Effector CD8-positive, alpha-beta T cell (primary cell): Measurements from ENCODE around the gene SIAH2.
A peak's percentile ranks its signal among the peaks of the same experiment; 100 is the strongest.
"Not testable (repeated sequence)": the region's sequence is repeated elsewhere in the genome, so short reads cannot be mapped to it uniquely, and the experiment has no call there.

Experiments
- DNase-seq: peaks from one replicate; lab custom pipeline; 2025; lab: John Stamatoyannopoulos, UW
- total RNA-seq, 4 experiments: gene quantifications; one replicate each; lab custom pipeline; 2026; lab: John Stamatoyannopoulos, UW

Gene SIAH2, protein sequence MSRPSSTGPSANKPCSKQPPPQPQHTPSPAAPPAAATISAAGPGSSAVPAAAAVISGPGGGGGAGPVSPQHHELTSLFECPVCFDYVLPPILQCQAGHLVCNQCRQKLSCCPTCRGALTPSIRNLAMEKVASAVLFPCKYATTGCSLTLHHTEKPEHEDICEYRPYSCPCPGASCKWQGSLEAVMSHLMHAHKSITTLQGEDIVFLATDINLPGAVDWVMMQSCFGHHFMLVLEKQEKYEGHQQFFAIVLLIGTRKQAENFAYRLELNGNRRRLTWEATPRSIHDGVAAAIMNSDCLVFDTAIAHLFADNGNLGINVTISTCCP
- total RNA-seq, result 52.3 to 132 (median 67.2) reads per million in 4 experiments

DNA sequence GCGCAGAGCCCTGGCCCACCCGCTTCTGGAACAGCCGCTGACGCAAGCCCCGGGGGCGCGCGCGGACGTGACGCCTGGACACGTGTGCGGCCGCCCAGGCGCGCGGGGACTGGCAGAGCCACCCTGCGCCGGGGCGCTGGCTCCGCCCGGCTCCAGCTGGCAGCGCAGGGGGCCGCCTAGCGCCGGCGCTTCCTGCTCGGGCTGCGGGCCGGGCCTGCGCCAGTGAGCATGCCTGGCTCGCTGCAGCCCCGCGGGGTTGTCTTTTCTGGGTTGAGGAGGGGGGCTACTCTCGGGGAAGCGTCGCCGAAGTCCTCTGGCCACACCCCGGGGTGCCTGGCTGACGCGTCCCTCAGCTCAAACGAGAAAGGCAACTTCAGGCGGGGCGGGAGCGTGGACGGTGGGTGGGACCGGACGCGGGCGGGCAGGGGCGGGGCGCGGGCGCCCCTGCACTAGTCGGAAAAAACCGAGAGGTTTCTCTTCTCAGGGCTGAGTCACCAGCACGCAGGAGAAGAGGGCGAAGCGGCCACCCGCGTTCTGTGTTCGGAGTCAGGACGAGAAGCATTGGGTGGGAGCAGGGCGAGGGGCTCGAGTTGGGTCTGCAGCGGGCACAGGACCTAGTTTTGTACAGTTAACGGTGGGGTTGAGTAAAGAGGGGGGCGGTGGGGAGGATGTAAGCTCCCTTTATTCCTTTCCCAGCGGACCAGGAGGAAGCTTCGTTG is at the start of gene SIAH2:
Gene SIAH2, minus strand, starts transcription at position 48 of the 719 bp plus-strand sequence. CDS start 320 bp downstream, outside the sequence.
- DNase-seq, result peak; percentile 91

DNA sequence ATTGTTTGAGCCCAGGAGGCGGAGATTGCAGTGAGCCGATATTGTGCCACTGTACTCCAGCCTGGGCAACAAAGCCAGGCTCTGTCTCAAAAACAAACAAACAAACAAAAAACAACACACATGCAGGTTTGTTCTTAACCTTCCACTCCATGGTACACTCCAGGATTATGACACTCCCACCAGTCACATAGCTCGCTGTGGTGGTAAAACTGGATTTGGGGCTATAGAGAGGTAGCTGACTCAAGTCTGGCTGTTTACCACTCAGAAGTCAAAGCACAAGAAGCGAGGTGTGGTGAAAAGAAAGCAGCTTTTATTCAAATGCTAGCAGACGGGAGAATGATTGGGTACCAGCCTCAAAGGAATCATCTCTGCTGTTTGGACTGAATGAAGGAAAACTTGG is 49.0 kb upstream of the SIAH2 start:
- DNase-seq, result no peak

DNA sequence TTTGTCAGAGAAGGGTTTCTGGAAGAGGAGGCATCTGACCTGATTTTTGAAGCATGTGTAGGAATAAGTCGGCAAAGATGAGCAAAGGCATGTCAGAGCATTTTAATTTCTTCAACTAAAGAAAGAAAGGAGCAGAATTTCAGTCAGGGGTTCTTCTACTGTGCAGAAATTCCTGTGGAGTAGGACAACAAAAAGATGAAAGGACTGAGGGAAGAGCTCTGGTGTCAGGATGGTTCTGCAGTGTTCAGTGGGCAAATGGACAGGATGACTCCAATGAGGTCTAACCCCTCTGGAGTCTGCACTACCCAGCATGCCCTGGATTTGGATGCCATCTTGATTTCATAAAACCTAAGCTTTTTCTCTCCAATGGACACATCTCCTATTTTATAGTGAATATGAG is 47.7 kb upstream of the SIAH2 start:
- DNase-seq, result no peak

DNA sequence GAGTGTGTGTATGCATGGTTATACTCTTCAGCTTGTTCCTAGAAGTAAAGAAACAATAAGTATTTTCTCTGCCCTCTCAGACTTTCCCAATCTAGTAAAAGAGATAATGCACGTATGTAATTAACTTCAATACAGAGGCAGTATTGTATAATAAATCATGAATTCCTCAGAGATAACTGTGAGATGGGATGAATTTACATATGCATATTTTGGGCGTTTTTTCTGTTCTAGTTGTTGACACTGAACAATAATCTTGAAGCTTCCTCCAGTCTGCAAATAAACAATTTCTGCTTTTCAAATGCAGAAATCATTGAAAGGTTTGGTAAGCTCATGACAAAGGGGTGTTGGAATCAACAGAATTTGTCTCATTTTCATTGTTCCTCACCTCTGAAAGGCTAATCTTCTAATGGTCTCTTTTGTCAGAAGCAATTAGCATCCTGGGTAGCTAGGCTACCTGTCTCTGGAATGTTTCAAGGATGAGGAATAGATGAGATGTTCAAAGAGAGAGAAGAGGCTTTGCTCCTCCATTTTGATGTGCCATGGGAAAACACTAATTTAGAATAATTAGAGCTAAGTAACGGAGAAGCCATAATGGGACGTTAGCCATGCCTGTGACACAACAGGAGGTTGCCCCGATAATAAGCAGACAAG is 43.3 kb upstream of the SIAH2 start:
- DNase-seq, result no peak

DNA sequence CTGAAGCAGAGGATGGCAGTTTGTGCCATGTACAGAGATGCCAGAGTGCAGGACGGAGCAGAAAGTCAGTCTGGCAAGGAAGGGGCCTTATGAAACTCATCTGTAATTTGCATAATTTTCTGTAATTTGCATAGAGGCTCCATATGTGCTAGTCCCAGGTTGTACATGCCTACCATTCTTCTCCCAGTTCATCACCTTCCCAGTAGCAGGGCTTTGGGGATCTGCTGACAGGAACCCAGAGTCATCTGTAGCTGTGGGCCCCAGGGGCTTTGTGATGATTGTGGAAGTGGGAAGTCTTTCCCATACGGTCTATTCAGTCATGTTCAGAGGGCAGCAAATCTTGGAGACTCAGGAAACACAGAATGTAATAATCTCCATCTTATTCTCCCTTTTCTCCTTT is 42.4 kb upstream of the SIAH2 start:
- DNase-seq, result no peak

DNA sequence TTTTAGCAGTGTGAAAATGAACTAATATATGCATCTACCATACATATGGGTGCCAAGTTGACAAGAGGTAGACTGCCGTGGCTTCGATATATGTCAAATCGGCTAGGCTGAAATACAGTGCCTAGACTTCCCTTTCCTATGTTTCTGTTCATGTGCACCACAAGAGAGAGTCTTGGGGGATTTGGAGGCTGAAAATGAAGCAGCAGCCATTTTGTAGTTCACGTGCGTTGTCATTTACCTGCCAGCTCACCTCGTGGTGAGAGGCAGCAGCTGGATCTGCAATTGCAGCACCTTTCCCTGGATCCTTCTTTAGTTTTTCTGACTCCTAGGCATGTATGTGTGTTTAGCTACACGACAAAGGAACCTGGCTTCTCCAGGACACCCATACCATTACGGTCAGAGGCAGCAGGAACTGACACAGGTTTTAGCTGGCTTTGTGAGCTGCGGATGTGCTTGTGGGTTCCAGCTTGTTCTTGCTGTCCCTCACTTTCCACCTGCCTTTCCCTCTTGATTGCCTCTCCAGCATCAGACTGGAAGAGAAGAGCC is 40.5 kb upstream of the SIAH2 start:
- DNase-seq, result no peak

DNA sequence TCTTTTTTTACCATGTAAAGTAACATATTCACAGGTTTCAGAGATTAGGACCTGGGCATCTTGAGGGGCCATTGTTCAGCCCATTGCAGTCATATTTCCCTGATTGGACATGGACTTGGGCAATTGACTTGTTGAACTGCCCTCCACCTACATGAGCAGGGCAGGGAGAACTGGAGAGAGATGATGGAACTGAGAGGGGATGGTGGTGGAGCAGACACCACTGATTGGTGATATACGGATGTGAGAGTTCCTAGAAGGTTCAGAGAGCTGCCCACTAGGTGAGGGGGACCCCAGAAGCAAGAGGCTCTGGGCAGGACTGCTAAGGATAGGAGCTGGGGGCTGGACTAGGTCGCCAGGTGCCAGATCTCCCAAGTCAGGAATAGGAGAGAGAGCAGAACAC is 37.8 kb upstream of the SIAH2 start:
- DNase-seq, result no peak

DNA sequence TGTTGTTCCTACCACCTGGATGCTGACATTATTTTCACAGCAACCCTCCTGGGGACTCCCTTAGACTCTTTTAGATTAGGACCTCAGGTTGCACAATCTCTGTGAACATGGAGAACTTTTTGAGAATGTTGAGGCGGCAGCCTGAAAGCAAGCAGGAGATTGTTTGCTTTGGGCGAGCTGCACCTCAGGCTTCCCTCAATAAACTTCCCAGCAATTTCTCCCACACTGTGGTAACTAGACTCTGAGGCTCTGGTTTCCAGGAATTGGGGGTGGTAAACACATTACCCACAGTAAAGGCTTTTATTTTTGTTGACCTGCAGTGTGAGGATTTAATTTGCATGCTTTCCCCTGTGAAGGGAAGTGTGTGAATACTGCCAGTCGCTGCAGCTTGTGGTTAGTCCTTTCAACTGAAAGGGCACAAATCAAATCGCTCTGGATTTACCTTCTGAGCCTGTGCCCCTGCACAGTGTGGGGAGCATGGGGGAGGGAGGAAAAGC is 35.2 kb upstream of the SIAH2 start:
- DNase-seq, result no peak

DNA sequence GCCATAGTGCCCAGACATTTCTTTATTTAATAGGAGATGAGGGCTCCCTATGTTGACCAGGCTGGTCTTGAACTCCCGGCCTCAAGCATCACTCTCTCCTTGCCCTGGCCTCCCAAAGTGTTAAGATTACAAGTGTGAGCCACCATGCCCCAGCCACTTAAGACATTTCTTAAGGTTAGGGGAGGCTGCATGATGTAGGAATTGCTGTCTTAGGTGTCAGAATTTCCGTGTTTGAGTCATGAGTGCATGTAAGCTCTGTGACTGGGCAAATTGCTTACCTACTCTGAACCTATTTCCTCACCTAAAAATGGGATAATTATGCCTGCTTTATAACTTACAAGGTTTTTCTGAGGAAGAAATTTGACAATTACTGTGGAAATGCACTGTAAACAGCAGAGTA is 34.2 kb upstream of the SIAH2 start:
- no peak for DNase-seq

DNA sequence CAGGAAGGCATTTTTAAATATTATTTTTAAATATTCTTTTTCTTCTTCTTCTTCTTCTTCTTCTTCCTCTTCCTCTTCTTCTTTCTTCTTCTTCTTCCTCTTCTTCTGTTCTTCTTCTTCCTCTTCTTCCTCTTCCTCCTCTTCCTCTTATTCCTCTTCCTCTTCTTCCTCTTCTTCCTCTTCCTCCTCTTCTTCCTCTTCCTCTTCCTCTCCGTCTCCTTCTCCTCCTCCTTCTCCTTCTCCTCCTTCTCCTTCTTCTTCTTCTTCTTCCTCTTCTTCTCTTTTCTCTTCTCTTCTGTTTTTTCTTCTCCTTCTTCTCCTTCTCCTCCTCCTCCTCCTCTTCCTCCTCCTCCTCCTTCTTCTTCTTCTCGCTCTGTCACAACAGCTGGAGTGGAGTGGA is 33.6 kb upstream of the SIAH2 start:
- DNase-seq, result not testable (repeated sequence)

DNA sequence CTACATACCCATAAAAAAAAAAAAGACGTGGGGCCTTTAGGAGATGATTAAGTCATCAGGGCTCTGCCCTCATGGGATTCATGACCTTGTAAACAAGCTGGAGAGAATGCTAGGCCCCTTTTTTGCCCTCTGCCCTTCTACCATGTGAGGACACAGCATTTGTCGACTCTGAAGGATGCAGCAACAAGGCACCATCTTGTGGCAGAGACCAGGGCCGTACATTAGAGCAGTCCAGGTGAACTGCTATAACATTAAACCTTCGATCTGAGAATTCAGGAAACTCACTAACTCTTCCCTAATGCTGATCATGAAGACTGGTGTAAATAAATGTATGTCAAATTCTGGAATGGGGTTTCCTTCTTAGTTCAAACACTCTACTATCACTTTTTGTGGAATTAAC is 30.7 kb upstream of the SIAH2 start:
- no peak for DNase-seq

DNA sequence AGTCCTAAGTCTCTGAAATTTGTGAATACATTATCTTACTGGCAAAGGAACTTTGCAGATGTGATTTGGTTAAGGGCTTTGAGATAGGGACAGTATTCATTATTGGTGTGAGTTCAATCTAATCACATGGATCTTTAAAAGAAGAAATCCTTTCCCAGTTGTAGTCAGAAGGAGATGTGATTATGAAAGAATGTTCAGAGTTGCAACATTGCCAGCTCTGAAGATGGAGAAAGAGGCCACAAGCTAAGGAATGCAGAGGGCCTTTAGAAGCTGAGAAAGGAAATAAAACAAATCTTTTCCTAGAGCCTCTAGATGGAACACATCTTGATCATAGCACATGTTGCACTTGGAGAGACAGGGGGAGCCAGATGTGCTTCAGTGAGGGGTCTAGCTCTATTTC is 27.7 kb upstream of the SIAH2 start:
- DNase-seq, result no peak

DNA sequence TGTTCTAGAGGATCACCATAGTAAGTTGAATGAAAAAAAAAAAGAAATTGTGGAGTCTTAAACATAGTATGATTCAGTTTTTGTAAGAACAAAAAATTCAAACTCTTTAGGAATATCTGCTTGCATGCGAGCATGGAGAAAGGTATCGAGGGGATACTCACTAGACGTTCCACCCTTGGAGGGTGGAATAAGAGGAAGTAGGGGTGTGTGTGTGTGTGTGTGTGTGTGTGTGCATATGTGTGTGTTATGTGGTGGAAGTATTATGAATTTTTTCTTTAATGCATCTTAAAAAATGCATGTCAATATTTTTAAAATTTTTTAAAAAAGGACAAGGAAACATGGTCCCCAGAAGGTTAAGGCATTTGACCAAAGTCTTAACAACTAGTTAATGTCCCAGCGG is 26.5 kb upstream of the SIAH2 start:
- no peak for DNase-seq

DNA sequence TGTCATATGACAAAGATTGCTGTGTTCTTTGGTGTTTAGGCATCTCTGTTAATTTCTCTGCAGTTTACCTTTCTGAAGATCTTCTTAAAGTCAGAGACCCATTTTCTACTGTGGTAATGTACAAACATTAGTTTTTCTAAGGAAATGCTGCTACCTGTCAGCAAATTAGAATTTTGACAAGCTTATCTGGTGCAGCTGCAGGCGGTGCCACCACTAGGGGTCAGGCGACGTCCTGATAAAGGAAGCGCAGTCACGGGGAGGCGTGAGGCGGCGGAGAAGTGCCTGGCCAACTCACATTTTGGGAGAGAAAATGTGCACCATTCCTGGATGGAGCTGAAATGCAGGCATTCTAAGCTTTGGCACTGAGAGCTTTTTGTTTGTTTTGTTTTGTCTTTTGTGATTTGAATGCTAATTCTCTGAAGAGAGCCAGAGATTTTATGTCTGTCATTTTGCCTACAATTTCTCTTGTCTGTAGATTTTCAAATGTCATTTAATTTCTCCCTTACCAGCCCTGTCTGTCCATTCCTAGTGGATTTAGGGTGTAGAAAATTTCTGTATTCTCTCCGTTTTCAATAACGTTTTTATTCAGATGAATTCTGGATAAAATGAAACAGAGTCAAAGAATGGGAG is 24.9 kb upstream of the SIAH2 start:
- peak; percentile 53 for DNase-seq

DNA sequence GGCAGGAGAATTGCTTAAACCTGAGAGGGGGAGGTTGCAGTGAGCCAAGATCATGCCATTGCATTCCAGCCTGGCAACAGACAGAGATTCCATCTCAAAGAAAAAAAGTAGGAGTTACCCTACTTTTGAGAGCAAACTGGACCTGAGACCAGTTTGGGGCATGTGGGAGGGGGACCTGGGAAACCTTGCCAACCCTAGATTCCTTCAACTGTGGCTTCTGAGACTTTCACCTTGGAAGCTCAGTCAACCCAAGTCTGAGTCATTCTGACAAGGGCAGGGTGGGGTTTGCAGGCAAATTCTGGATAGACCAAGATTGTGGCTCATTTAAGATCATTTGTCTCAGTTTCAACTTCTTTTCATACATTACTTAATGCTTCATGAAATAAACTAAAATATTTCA is 23.8 kb upstream of the SIAH2 start:
- no peak for DNase-seq

DNA sequence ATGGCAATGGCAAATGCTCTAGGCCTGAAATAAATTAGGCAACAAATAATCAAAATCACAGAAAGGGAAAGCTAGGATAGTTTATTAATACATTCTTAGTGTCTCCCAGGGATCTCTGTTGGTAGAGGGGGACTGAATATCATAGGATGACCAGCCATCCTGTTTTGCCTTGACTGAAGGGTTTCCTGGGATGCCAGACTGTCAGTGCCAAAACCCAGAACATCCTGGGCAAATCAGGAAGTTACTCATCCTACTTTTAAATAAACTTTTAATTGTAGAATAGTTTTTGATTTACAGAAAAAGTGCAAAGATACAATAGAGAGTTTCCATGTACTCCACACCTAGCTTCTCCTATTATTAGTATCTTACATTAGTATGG is 21.8 kb upstream of the SIAH2 start:
- DNase-seq, result no peak

DNA sequence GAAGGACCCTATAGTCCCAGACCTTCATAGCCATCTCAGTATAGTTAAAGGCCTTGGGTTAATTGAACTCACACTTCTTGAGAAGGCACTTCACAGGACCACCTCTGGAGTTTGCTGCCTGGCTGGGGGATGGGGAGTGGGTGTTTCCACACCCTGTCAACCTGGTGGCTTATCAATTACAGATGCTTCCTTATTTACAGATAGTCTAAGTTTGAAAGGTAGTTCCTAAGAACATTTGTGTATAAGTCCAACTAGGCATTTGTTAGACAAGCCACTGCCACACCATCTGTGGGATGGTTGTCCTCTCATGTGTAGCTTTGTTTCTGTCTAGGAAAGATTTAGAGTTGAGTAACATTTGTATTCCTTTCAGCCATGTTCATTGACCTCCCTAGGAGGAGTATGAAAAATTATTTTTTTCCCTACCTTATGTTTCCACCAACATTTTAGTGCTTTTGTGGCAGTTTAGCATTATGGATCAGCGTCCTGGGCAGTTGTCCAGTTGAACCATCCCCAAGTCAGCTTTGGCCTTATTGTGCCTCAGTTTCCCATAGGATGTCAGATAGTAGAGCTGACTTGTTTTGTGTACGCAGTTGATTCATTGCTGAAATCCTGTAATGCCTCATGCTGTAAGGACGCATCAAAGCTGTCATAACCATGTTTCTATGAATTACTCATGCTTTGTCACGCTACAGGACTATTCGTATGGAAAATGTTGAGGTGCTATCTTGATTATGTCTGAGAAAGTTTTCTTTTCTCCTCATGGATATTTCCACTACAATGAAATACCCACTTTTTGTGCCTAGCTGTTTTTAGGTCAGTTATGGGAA is 21.2 kb upstream of the SIAH2 start:
- DNase-seq, result no peak

DNA sequence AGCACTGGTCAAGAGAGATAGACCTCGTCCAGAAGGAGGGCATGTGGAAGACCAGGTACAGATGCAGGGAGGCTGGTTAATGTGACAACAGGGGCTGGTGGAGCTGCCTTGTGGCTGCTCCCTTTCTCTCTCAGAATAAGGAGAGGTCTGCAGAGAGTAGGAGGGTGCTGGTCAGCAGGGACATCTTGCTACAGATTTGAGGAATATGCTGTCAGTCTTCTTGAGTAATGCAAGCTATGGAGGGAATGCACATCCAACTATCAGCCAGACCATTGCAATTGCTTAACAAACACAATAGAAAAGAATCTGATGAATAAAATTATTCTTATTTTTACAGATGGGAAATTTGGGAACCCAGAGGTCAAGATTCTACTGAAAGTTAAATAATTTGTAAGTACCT is 20.3 kb upstream of the SIAH2 start:
- DNase-seq, result no peak

DNA sequence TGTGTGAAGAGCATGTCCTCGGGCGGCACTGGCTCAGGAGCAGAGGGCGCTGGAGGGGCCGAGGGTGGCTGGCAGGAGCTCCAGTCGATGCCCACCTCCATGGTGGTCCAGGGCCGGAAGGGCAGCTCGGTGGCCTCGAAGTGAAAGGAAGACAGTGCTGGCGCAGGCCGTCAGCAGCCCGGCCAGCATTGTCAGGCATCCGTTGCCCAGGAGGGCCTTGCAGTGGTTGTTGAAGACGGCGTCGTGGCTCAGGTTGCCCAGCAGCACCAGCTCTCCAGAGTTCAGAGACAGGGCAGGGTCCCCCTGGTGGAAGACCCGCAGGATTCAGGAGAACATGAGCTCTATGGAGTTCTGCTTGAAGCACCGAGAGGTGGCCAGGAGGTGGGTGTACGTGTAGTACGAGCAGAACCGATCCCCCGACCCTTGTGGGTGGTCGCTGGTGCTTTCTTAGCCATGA is 16.5 kb upstream of the SIAH2 start:
- DNase-seq, result no peak

DNA sequence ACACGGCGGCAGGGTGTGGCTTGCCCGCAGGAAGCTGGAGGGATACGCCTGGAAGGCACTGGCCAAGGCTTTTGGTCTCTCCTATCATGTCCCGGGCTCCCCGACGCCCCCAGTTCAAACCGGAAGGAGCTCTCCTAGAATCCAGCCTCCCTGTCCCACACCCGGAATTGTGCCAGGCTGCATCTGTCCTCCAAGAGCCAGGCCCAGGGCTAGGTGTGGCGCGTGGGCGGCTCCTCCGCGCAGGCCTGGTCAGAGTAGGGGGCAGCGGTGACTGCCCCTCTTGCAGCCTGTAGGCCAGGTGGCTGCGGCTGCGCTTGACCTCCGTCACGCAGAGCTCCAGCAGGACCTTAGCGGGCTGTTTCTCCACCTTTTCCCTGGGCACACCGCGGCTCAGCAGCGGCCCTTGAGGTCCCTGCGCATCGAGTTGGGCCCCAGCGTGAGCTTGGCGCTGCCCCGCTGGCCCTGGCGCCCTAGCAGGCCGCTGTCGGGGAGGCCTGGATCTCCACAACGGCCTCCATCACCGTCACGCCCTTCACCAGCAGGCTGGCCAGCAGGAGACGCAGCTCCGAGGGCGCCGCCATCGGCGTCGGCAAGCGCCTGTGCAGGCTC is 15.9 kb upstream of the SIAH2 start:
- no peak for DNase-seq
